ENCODE measurements around the gene SCAF8. TPM values are rescaled to one million over a fixed set of nuclear protein-coding genes. Genes with fewer than 3 reads are reported as not detected.

Gene SCAF8
- total and polyA plus RNA-seq, 4 experiments from 2014 or later, result 4.5 to 60.5 (median 40.2) TPM

DNA sequence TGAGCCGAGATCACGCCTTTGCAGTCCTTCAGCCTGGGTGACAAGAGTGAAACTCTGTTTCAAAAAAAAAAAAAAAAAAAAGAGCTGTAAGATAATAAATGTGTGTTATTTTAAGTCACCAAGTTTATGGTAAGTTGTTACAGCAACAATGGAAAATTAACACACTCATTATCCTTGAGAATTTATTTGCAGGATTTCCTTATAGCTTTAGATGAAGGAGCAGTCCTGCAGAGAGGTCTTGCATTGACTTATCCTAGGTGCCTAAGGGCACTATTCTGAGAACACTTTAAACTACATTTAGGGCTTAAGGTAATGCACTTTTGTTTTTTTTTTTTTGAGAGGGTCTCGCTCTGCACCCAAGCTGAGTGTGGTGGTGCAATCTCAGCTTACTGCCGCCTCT, 13.8 kb upstream of the SCAF8 start:
- H3K4me1 Mint-ChIP-seq, result no peaks in the 10 kb centered on the region

GRCh38 chr6:154719854-154720253, 13.4 kb upstream of the SCAF8 start:
- ChIA-PET CTCF (ENCODE audit: partially characterized antibody) (interaction anchor here (2.2 kb wide), 1 partner anchor 44 kb away, joined by 8 read pairs; no protein-coding TSS in a partner anchor), POLR2A (ENCODE audit: partially characterized antibody) (no interaction called here)
- Histone ChIP-seq H3K36me3 (ENCODE audit: insufficient read depth, low read length) (no peaks in the 10 kb centered on the region), H3K4me3 (ENCODE audit: low read length in 2 of 2) (no peak overlapping the region), H3K27ac (ENCODE audit: low read depth, low read length) (no peak overlapping the region), H3K27me3 (ENCODE audit: insufficient read depth, low read length) (no peaks in the 10 kb centered on the region), H3K9me3 (ENCODE audit: control insufficient read depth in 1 of 2, low read length in 2 of 2) (peaks cover 0 to 3% of the 10 kb centered on the region in 2 donors), H3K4me1 (ENCODE audit: insufficient read depth, low read length) (no peaks in the 10 kb centered on the region)
- Mint-ChIP-seq H3K4me3 (no peak overlapping the region), H3K4me1 (no peaks in the 10 kb centered on the region), H3K27ac (no peak overlapping the region), H3K36me3 (peaks cover 3 to 5% of the 10 kb centered on the region in 2 donors), H3K27me3 (peaks cover 6 to 16% of the 10 kb centered on the region in 2 donors), H3K9me3 (peaks cover 0 to 28% (median 16%) of the 10 kb centered on the region in 8 donors)
- intact Hi-C loops (cut with micrococcal nuclease), result no loop called here
- no peak for DNase-seq

More for the DNA sequence above, 13.8 kb upstream of the SCAF8 start:
- Histone ChIP-seq H3K4me1 (ENCODE audit: insufficient read depth, low read length) (no peaks in the 10 kb centered on the region), H3K36me3 (ENCODE audit: insufficient read depth, low read length) (no peaks in the 10 kb centered on the region), H3K9me3 (ENCODE audit: control insufficient read depth in 1 of 2, low read length in 2 of 2) (peaks cover 0 to 3% of the 10 kb centered on the region in 2 donors), H3K27ac (ENCODE audit: low read depth, low read length) (no peak overlapping the region), H3K27me3 (ENCODE audit: insufficient read depth, low read length) (no peaks in the 10 kb centered on the region), H3K4me3 (ENCODE audit: low read length in 2 of 2) (no peak overlapping the region)
- POLR2A ChIA-PET (ENCODE audit: partially characterized antibody), result no interaction called here
- Mint-ChIP-seq H3K4me3 (no peak overlapping the region), H3K9me3 (peaks cover 0 to 28% (median 16%) of the 10 kb centered on the region in 8 donors), H3K27ac (no peak overlapping the region), H3K27me3 (peaks cover 5 to 13% of the 10 kb centered on the region in 2 donors), H3K36me3 (peaks cover 3 to 5% of the 10 kb centered on the region in 2 donors)
- no peak for DNase-seq
- CTCF ChIA-PET (ENCODE audit: partially characterized antibody), result interaction anchor here (2.2 kb wide), 1 partner anchor 44 kb away, joined by 8 read pairs; no protein-coding TSS in a partner anchor
- intact Hi-C loops (cut with micrococcal nuclease), result no loop called here

GRCh38 chr6:154721460-154721859, 11.8 kb upstream of the SCAF8 start:
- peaks cover 0 to 28% (median 16%) of the 10 kb centered on the region in 8 donors for H3K9me3 Mint-ChIP-seq
- intact Hi-C loops (cut with micrococcal nuclease), result no loop called here
- no peaks in the 10 kb centered on the region for H3K27me3 ChIP-seq (ENCODE audit: insufficient read depth, low read length)
- no peak for DNase-seq
- no peak overlapping the region for H3K27ac ChIP-seq (ENCODE audit: low read depth, low read length)
- H3K4me1 Mint-ChIP-seq, result no peaks in the 10 kb centered on the region
- peaks cover 3 to 5% of the 10 kb centered on the region in 2 donors for H3K36me3 Mint-ChIP-seq
- H3K27ac Mint-ChIP-seq, result no peak overlapping the region
- no peaks in the 10 kb centered on the region for H3K36me3 ChIP-seq (ENCODE audit: insufficient read depth, low read length)
- ChIA-PET POLR2A (ENCODE audit: partially characterized antibody) (no interaction called here), CTCF (ENCODE audit: partially characterized antibody) (interaction anchor here (1.3 kb wide), 1 partner anchor 46 kb away, joined by 3 read pairs; no protein-coding TSS in a partner anchor)
- no peak overlapping the region for H3K4me3 ChIP-seq (ENCODE audit: low read length in 2 of 2)
- H3K4me3 Mint-ChIP-seq, result no peak overlapping the region
- no peaks in the 10 kb centered on the region for H3K4me1 ChIP-seq (ENCODE audit: insufficient read depth, low read length)
- H3K27me3 Mint-ChIP-seq, result peaks cover 6 to 16% of the 10 kb centered on the region in 2 donors
- peaks cover 0 to 3% of the 10 kb centered on the region in 2 donors for H3K9me3 ChIP-seq (ENCODE audit: control insufficient read depth in 1 of 2, low read length in 2 of 2)

DNA sequence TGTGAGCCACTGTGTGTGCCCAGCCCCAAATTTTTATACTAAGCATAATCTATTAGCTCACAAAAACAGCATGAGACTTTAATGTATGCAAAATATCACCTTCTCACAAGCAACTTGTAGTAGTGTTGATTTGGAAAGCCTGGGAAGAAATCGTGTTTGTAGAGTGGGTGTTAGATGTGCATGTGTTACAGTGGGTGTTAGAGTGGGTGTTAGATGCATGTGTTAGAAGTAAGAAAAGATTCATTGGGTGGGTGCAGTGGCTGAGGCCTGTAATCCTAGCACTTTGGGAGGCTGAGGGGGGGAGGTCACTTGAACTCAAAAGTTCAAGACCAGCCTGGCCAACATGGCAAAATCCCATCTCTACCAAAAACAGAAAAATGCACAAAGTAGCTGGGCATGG, 6.3 kb upstream of the SCAF8 start:
- Mint-ChIP-seq H3K9me3 (peaks cover 0 to 5% (median 0%) of the 10 kb centered on the region in 8 donors), H3K36me3 (no peaks in the 10 kb centered on the region), H3K4me1 (peaks cover 0 to 4% (median 2%) of the 10 kb centered on the region in 4 donors), H3K27me3 (peaks cover 4 to 8% of the 10 kb centered on the region in 2 donors), H3K27ac (no peak overlapping the region), H3K4me3 (no peak overlapping the region)
- ChIA-PET POLR2A (ENCODE audit: partially characterized antibody) (no interaction called here), CTCF (ENCODE audit: partially characterized antibody) (interaction anchor here (1.9 kb wide), 1 partner anchor 51 kb away, joined by 5 read pairs; no protein-coding TSS in a partner anchor)
- intact Hi-C loops (cut with micrococcal nuclease), result no loop called here
- Histone ChIP-seq H3K9me3 (ENCODE audit: control insufficient read depth in 1 of 2, low read length in 2 of 2) (no peaks in the 10 kb centered on the region), H3K4me1 (ENCODE audit: insufficient read depth, low read length) (no peaks in the 10 kb centered on the region), H3K27me3 (ENCODE audit: insufficient read depth, low read length) (no peaks in the 10 kb centered on the region), H3K36me3 (ENCODE audit: insufficient read depth, low read length) (no peaks in the 10 kb centered on the region), H3K27ac (ENCODE audit: low read depth, low read length) (no peak overlapping the region), H3K4me3 (ENCODE audit: low read length in 2 of 2) (no peak overlapping the region)
- no peak for DNase-seq

- H3K4me1 Mint-ChIP-seq, result peaks cover 14 to 32% (median 22%) of the 10 kb centered on the region in 4 donors
Observed at GRCh38 chr6:154731296-154732218, 1.7 kb upstream of the SCAF8 start.

GRCh38 chr6:154732538-154733182, 556 bp upstream of the SCAF8 start:
- peak overlapping the region; percentile 79 to 92 (median 88) for H3K4me3 Mint-ChIP-seq
- H3K9me3 Mint-ChIP-seq, result no peaks in the 10 kb centered on the region
- Histone ChIP-seq H3K36me3 (ENCODE audit: insufficient read depth, low read length) (no peaks in the 10 kb centered on the region), H3K9me3 (ENCODE audit: control insufficient read depth in 1 of 2, low read length in 2 of 2) (no peaks in the 10 kb centered on the region), H3K4me1 (ENCODE audit: insufficient read depth, low read length) (peaks cover 41% of the 10 kb centered on the region), H3K27ac (ENCODE audit: low read depth, low read length) (peak overlapping the region; percentile 91), H3K4me3 (ENCODE audit: low read length in 2 of 2) (peak overlapping the region; percentile 55 to 63), H3K27me3 (ENCODE audit: insufficient read depth, low read length) (no peaks in the 10 kb centered on the region)
- DNase-seq, result peak in 1 of 5 donors; percentile 4
- peaks cover 22 to 43% (median 32%) of the 10 kb centered on the region in 4 donors for H3K4me1 Mint-ChIP-seq
- no peaks in the 10 kb centered on the region for H3K27me3 Mint-ChIP-seq
- POLR2A ChIA-PET (ENCODE audit: partially characterized antibody), result interaction anchor here (1.5 to 1.8 kb wide), 2 partner anchors 15 to 438 kb away, joined by 3 to 5 read pairs; no protein-coding TSS in a partner anchor
- intact Hi-C loops (cut with micrococcal nuclease), result loop anchor here (1.0 to 10.0 kb wide), 6 partner anchors 57 to 1728 kb away; partner anchors contain the start of genes MTRF1L and TFB1M
- peaks cover 3 to 12% of the 10 kb centered on the region in 2 donors for H3K36me3 Mint-ChIP-seq
- peak overlapping the region; percentile 81 to 94 (median 86) for H3K27ac Mint-ChIP-seq
- CTCF ChIA-PET (ENCODE audit: partially characterized antibody), result interaction anchor here (1.2 kb wide), 1 partner anchor 57 kb away, joined by 3 read pairs; no protein-coding TSS in a partner anchor

More at GRCh38 chr6:154731296-154732218, 1.7 kb upstream of the SCAF8 start:
- DNase-seq, result no peak
- Histone ChIP-seq H3K4me3 (ENCODE audit: low read length in 2 of 2) (no peak overlapping the region), H3K27me3 (ENCODE audit: insufficient read depth, low read length) (no peaks in the 10 kb centered on the region), H3K27ac (ENCODE audit: low read depth, low read length) (no peak overlapping the region), H3K36me3 (ENCODE audit: insufficient read depth, low read length) (no peaks in the 10 kb centered on the region), H3K4me1 (ENCODE audit: insufficient read depth, low read length) (peaks cover 30% of the 10 kb centered on the region), H3K9me3 (ENCODE audit: control insufficient read depth in 1 of 2, low read length in 2 of 2) (no peaks in the 10 kb centered on the region)
- intact Hi-C loops (cut with micrococcal nuclease), result loop anchor here (10.0 kb wide), 2 partner anchors 487 to 1727 kb away; partner anchors contain the start of gene MTRF1L
- H3K36me3 Mint-ChIP-seq, result peaks cover under 1 to 8% of the 10 kb centered on the region in 2 donors
- H3K27me3 Mint-ChIP-seq, result no peaks in the 10 kb centered on the region
- no peaks in the 10 kb centered on the region for H3K9me3 Mint-ChIP-seq
- H3K4me3 Mint-ChIP-seq, result peak overlapping the region; percentile 24 to 87 (median 70)
- POLR2A ChIA-PET (ENCODE audit: partially characterized antibody), result interaction anchor here (1.5 kb wide), 1 partner anchor 16 kb away, joined by 3 read pairs; no protein-coding TSS in a partner anchor
- CTCF ChIA-PET (ENCODE audit: partially characterized antibody), result interaction anchor here (1.2 to 1.6 kb wide), 2 partner anchors 56 to 73 kb away, joined by 3 to 6 read pairs; no protein-coding TSS in a partner anchor
- peak overlapping the region in 5 of 7 donors; percentile 23 to 90 (median 75) for H3K27ac Mint-ChIP-seq
